ENCODE results near the gene FUOM. TPM values are rescaled to one million over a fixed set of nuclear protein-coding genes. Genes with fewer than 3 reads are reported as not detected.
A peak's percentile ranks its signal among the peaks of the same experiment; 100 is the strongest.

FUOM gene
- total and polyA plus RNA-seq, 9 of the 15 experiments (the other 6 are each of a cell fraction or from before 2014, with no cell fraction given): 1.8 to 96.1 (median 27.0) TPM

GRCh38 chr10:133365461-133366129 is 7.8 kb upstream of the FUOM start:
- Histone ChIP-seq H3K36me3 (ENCODE audit: control insufficient read depth, insufficient read depth, low read length) (peaks cover 70% of the 10 kb centered on the region; the same call in 2 of the 3 replicates), H3K9ac (ENCODE audit: insufficient read depth in 1 of 2, low read depth in 2 of 2, low read length in 2 of 2) (no peak overlapping the region), H4K20me1 (replicated peaks; ENCODE audit: control insufficient read depth, insufficient read depth, low read length) (0 out of 2 replicates have a peak, but pooled peaks cover 3% of the 10 kb centered on the region), H2AFZ (ENCODE audit: low read depth, low read length) (no peak overlapping the region), H3K79me2 (ENCODE audit: control insufficient read depth, insufficient read depth, low read length) (no peaks in the 10 kb centered on the region), H3K9me1 (ENCODE audit: control insufficient read depth, insufficient read depth, low read length) (no peaks in the 10 kb centered on the region), H3K27ac (ENCODE audit: extremely low read depth, low read depth, low read length) (no peak overlapping the region), H3K4me3 (no peak overlapping the region), H3K9me3 (replicated peaks; ENCODE audit: control insufficient read depth, insufficient read depth, low read depth, low read length) (no peaks in the 10 kb centered on the region), H3K4me2 (ENCODE audit: insufficient read depth, low read length) (no peak overlapping the region), H3K27me3 (ENCODE audit: control insufficient read depth in 2 of 2, insufficient read depth in 2 of 2, low read length in 2 of 2) (no peaks in the 10 kb centered on the region), H3K4me1 (replicated peaks in 1 of 2; ENCODE audit: control insufficient read depth in 2 of 2, insufficient read depth in 2 of 2, low read length in 2 of 2) (peaks cover 3 to 8% of the 10 kb centered on the region in 2 experiments; a peak in 3 of 5 replicates)
- FAIRE-seq (no peak), DNase-seq (ENCODE audit: extremely low read depth in 1 of 4, low spot score in 3 of 4) (no peak), ATAC-seq (no peak)
- no TSS peak for BruUV-seq (replicated peaks)
- ChIA-PET CTCF (ENCODE audit: low intra/inter-chr PET ratio) (no interaction called here), POLR2A (no interaction called here)
- 100% methylated on average over 5 of the region's 13 CpGs for WGBS (ENCODE audit: insufficient coverage, low coverage, missing lambda C conversion rate)
- intact Hi-C loops (cut with micrococcal nuclease): no loop called here
- TF ChIP-seq POLR3G (IDR thresholded peaks at IDR 0.05; ENCODE audit: extremely low read depth, insufficient read length, insufficient replicate concordance): no peak
- 0 out of 2 replicates have a peak, but pooled peaks have one; percentile 4 for TF ChIP-seq RBFOX2 (IDR thresholded peaks at IDR 0.05; ENCODE audit: low read depth, low read length)
- in situ Hi-C loops (cut with MboI): no loop called here

- ATAC-seq: no peak
- no peak overlapping the region for H3K4me3 ChIP-seq
- DNase-seq (ENCODE audit: extremely low read depth in 1 of 4, low spot score in 3 of 4): no peak
- in situ Hi-C loops (cut with MboI) (no loop called here), intact Hi-C loops (cut with micrococcal nuclease) (no loop called here)
- CTCF ChIA-PET (ENCODE audit: low intra/inter-chr PET ratio): no interaction called here
- H2AFZ ChIP-seq (ENCODE audit: low read depth, low read length): no peak overlapping the region
- no peaks in the 10 kb centered on the region for H3K27me3 ChIP-seq (ENCODE audit: control insufficient read depth in 2 of 2, insufficient read depth in 2 of 2, low read length in 2 of 2)
- BruUV-seq (replicated peaks): no TSS peak
- TF ChIP-seq KHSRP (IDR thresholded peaks at IDR 0.05) (no peak), RBFOX2 (IDR thresholded peaks at IDR 0.05; ENCODE audit: low read depth, low read length) (0 out of 2 replicates have a peak, but pooled peaks have one; percentile 37)
- peaks cover 10 to 15% of the 10 kb centered on the region in 2 experiments for H3K4me1 ChIP-seq (replicated peaks in 1 of 2; ENCODE audit: control insufficient read depth in 2 of 2, insufficient read depth in 2 of 2, low read length in 2 of 2)
- POLR2A ChIA-PET: no interaction called here
- peak overlapping the region in 1 of 2 experiments; percentile 35; a peak in 1 of 4 replicates for H3K9ac ChIP-seq (ENCODE audit: insufficient read depth in 1 of 2, low read depth in 2 of 2, low read length in 2 of 2)
- H3K79me2 ChIP-seq (ENCODE audit: control insufficient read depth, insufficient read depth, low read length): no peaks in the 10 kb centered on the region
- FAIRE-seq: no peak
- no peaks in the 10 kb centered on the region for H3K9me1 ChIP-seq (ENCODE audit: control insufficient read depth, insufficient read depth, low read length)
- H3K9me3 ChIP-seq (replicated peaks; ENCODE audit: control insufficient read depth, insufficient read depth, low read depth, low read length): no peaks in the 10 kb centered on the region
- 0 out of 2 replicates have a peak, but pooled peaks cover 3% of the 10 kb centered on the region for H4K20me1 ChIP-seq (replicated peaks; ENCODE audit: control insufficient read depth, insufficient read depth, low read length)
- H3K36me3 ChIP-seq (ENCODE audit: control insufficient read depth, insufficient read depth, low read length): peaks cover 63% of the 10 kb centered on the region; the same call in 2 of the 3 replicates
- H3K27ac ChIP-seq (ENCODE audit: extremely low read depth, low read depth, low read length): no peak overlapping the region
- H3K4me2 ChIP-seq (ENCODE audit: insufficient read depth, low read length): no peak overlapping the region
- WGBS (ENCODE audit: insufficient coverage, low coverage, missing lambda C conversion rate): 84% methylated on average over 16 of the region's 29 CpGs
These were observed 7.0 kb upstream of the FUOM start for GRCh38 chr10:133364645-133365431.

All from K562 (cell line).